DMS79 (cell line): ENCODE data around the gene PRAMEF5.
"Not testable (repeated sequence)": the region's sequence is repeated elsewhere in the genome, so short reads cannot be mapped to it uniquely, and the experiment has no call there.

ENCODE experiments used
- DNase-seq: peaks from one replicate; lab custom pipeline; 2025; lab: John Stamatoyannopoulos, UW

PRAMEF5 gene

GRCh38 chr1:13277016-13277415 is 23.0 kb downstream of the PRAMEF5 start:
- DNase-seq, result not testable (repeated sequence)

DNA sequence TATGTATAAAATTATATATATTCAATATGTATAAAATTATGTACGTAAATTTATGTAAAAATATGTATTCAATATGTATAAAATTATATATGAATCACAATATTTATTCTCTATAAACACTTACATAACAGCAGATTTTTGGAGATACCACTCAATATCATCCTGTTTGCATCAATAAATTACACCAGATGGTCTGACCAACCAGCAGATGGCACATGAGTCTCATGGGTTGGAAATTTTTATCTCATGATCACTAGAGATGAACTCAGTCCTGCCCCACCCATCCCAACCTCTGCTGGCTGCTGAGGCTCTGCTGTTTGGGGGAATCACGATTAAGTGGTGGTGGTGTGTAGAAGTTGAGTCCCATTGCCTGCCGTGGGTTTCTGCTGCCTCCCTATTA is 25.6 kb downstream of the PRAMEF5 start:
- not testable (repeated sequence) for DNase-seq

DNA sequence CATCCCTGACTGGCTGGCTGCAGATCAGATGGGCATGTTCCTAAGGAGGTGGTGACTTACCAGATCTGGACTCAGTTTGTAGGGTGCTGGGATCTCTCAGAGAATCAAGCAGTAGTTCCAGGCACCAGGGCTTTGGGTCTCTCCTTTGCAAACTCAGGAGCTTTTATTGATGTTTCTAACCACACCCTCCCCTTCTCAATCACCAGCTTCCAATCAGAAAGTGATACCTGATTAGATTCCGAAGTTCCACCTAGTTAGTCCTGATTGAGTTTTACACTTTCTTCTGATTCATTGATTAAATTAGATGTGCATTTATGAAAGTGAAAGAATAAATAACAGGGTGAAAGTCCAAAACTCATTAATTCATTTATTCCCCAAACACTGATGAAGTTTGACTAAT is 31.0 kb downstream of the PRAMEF5 start, which contains the start of gene PRAMEF8:
Gene PRAMEF8 (minus strand): TSS at position 101 of the 400 bp plus-strand sequence. CDS start 1,046 bp downstream, outside the sequence.
- DNase-seq, result not testable (repeated sequence)

DNA sequence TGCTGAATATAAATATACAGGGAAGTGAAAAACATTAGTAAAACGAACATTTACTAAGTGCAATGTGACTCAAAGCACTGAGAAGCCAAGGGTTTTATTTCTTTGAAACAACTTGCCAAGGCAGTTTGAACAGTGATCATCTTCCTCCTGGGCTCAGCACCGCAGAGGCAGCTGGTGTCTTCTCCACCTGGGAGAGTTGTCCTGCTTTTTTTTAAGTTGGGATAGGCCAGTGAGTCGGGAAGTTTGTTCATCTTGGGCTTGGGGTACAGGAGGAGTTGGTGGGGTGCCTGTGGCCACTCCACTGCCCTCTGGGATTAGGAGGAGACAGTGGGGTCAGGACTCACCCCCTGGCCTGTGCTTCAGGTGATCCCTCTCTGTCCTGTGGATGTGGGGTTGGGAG is 35.0 kb downstream of the PRAMEF5 start:
- DNase-seq, result not testable (repeated sequence)

DNA sequence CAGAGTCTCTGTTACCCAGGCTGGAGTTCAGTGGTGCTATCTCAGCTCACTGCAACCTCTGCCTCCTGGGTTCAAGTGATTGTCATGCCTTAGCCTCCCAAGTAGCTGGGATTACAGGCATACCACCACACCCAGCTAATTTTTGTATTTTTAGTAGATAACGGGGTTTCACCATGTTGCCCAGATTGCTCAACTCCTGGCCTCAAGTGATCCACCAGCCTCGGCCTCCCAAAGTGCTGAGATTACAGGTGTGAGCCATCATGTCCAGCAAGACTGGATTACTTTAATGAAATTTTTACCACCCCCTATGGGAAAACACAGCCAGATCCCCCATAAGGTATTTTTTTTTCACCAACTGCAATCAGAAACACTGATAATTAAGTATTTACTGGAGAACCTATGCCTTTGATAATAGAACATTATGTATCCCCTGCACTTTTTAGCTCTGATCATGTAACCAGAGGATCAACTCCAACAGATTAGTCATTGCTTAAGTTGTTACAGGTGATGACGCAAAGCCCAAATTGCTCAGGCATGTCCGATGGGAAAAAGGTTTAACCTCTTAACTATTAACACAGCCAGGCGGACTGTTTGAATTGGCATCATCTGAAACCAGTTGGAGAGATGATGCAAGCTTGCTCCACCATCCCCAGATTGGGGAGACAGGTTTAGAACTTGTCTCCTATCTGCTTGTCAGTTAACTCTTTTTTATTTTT is 43.4 kb downstream of the PRAMEF5 start:
- DNase-seq, result not testable (repeated sequence)

DNA sequence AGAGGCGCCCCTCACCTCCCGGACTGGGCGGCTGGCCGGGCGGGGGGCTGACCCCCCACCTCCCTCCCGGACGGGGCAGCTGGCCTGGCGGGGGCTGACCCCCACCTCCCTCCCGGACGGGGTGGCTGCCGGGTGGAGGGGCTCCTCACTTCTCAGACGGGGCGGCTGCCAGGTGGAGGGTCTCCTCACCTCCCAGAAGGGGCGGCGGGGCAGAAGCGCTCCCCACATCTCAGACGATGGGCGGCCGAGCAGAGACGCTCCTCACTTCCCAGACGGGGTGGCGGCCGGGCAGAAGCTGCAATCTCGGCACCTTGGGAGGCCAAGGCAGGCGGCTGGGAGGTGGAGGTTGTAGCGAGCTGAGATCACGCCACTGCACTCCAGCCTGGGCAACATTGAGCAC is 44.7 kb downstream of the PRAMEF5 start:
- DNase-seq, result not testable (repeated sequence)

GRCh38 chr1:13302197-13302596 is 48.2 kb downstream of the PRAMEF5 start:
- DNase-seq, result not testable (repeated sequence)

DNA sequence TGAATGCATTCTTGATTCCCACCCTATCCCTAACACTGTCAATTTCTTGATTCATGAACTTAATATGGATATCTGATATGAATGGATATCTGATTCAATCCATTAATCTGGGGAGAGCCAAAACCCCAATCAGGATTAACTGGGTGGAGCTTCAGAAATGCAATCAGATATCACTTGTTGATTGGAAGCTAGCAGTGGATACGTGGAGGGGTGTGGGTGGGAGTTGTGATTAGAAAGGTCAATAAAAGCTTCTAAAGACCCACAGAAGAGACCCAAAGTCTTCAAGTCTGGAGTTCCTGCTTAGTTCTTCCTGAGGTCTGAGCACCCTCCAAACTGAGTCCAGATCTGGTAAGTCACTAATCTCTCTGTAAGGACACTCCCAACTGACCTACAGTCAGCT is 49.2 kb downstream of the PRAMEF5 start, which contains the start of gene PRAMEF33:
Gene PRAMEF33 (plus strand): TSS at position 301 of the 400 bp plus-strand sequence. CDS start 2,416 bp downstream, outside the sequence.
- DNase-seq, result not testable (repeated sequence)
